Parathyroid adenoma (tissue), 2 donors: ENCODE measurements around the gene ATOSB.

Experiments used
- H2AFZ ChIP-seq: fragments of 300-600 bp; sonication (generic); one replicate; pipeline ENCODE4 v1.7.0; 2017; ENCODE audit warnings: antibody characterized with exemption, mild to moderate bottlenecking
- H3K27ac ChIP-seq: fragments of 300-600 bp; sonication (generic); one replicate; pipeline ENCODE4 v1.7.0; 2017
- H3K27me3 ChIP-seq: fragments of 300-600 bp; sonication (generic); one replicate; pipeline ENCODE4 v1.7.0; 2017; ENCODE audit warnings: low read length; ENCODE audit not compliant: control insufficient read depth, insufficient read depth
- H3K36me3 ChIP-seq: fragments of 300-600 bp; sonication (generic); one replicate; pipeline ENCODE4 v1.7.0; 2017; ENCODE audit warnings: low read length; ENCODE audit not compliant: control insufficient read depth, insufficient read depth
- H3K4me1 ChIP-seq: fragments of 300-600 bp; sonication (generic); one replicate; pipeline ENCODE4 v1.7.0; 2017; ENCODE audit warnings: control low read depth
- H3K4me2 ChIP-seq: fragments of 300-600 bp; sonication (generic); one replicate; pipeline ENCODE4 v1.7.0; 2017; ENCODE audit warnings: low read length
- H3K4me3 ChIP-seq: fragments of 300-600 bp; sonication (generic); one replicate; pipeline ENCODE4 v1.7.0; 2017; ENCODE audit warnings: low read depth, low read length
- H3K79me2 ChIP-seq: fragments of 300-600 bp; sonication (generic); one replicate; pipeline ENCODE4 v1.7.0; 2017; ENCODE audit warnings: control low read depth
- H3K9ac ChIP-seq: fragments of 300-600 bp; sonication (generic); one replicate; pipeline ENCODE4 v1.7.0; 2017; ENCODE audit warnings: mild to moderate bottlenecking
- H3K9me3 ChIP-seq: fragments of 300-600 bp; sonication (generic); one replicate; pipeline ENCODE4 v1.7.0; 2017; ENCODE audit warnings: low read length; ENCODE audit not compliant: control insufficient read depth
- TF ChIP-seq, protein P1 (sequence below): fragments of 300-600 bp; sonication (generic); IDR thresholded peaks from one replicate; pipeline ENCODE4 v1.7.0; 2017; ENCODE audit warnings: antibody characterized with exemption, mild to moderate bottlenecking
- donor health status: primary hyperparathyroidism.

The ATOSB gene

GRCh38 chr9:35054871-35055644 is 60.6 kb downstream of the ATOSB start:
- Histone ChIP-seq H2AFZ (no peak overlapping the region), H3K36me3 (no peaks in the 10 kb centered on the region)

GRCh38 chr9:35054185-35054835 is 61.4 kb downstream of the ATOSB start:
- Histone ChIP-seq H3K9me3 (no peaks in the 10 kb centered on the region), H2AFZ (no peak overlapping the region), H3K27ac (no peak overlapping the region), H3K36me3 (no peaks in the 10 kb centered on the region), H3K9ac (no peak overlapping the region), H3K4me1 (no peaks in the 10 kb centered on the region), H3K4me3 (no peak overlapping the region), H3K27me3 (no peaks in the 10 kb centered on the region), H3K4me2 (no peak overlapping the region), H3K79me2 (no peaks in the 10 kb centered on the region)
- TF ChIP-seq, protein P1, sequence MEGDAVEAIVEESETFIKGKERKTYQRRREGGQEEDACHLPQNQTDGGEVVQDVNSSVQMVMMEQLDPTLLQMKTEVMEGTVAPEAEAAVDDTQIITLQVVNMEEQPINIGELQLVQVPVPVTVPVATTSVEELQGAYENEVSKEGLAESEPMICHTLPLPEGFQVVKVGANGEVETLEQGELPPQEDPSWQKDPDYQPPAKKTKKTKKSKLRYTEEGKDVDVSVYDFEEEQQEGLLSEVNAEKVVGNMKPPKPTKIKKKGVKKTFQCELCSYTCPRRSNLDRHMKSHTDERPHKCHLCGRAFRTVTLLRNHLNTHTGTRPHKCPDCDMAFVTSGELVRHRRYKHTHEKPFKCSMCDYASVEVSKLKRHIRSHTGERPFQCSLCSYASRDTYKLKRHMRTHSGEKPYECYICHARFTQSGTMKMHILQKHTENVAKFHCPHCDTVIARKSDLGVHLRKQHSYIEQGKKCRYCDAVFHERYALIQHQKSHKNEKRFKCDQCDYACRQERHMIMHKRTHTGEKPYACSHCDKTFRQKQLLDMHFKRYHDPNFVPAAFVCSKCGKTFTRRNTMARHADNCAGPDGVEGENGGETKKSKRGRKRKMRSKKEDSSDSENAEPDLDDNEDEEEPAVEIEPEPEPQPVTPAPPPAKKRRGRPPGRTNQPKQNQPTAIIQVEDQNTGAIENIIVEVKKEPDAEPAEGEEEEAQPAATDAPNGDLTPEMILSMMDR = no peak

More at GRCh38 chr9:35054871-35055644, 60.6 kb downstream of the ATOSB start:
- Histone ChIP-seq H3K4me3 (no peak overlapping the region), H3K27ac (no peak overlapping the region), H3K9ac (no peak overlapping the region), H3K9me3 (no peaks in the 10 kb centered on the region), H3K4me2 (no peak overlapping the region), H3K4me1 (no peaks in the 10 kb centered on the region), H3K79me2 (no peaks in the 10 kb centered on the region), H3K27me3 (no peaks in the 10 kb centered on the region)
- TF ChIP-seq, protein P1 = no peak
